NT2/D1 (cell line): ENCODE results near the gene PAXX.

Source experiments
- DNase-seq: peaks from one replicate; pipeline ENCODE4 v3.0.0-alpha.2; 2011; ENCODE audit warnings: low read depth, low spot score
- H3K27me3 ChIP-seq: 2 replicates; pipeline ENCODE4 v1.6.0; 2011; ENCODE audit warnings: mild to moderate bottlenecking; ENCODE audit not compliant: insufficient read length, insufficient read depth
- H3K36me3 ChIP-seq: 2 replicates; pipeline ENCODE4 v1.6.1; 2011; ENCODE audit warnings: mild to moderate bottlenecking, low read length, mixed read lengths; ENCODE audit not compliant: insufficient read depth, insufficient read length
- H3K4me1 ChIP-seq: 2 replicates; pipeline ENCODE4 v1.5.1; 2011; ENCODE audit not compliant: insufficient read depth, insufficient read length
- H3K4me3 ChIP-seq: 2 replicates; pipeline ENCODE4 v1.5.1; 2011; ENCODE audit warnings: low read depth; ENCODE audit not compliant: insufficient read length
- H3K9ac ChIP-seq: 2 replicates; pipeline ENCODE4 v1.6.0; 2011; ENCODE audit warnings: low read depth; ENCODE audit not compliant: insufficient read length
- H3K9me3 ChIP-seq: 2 replicates; pipeline ENCODE4 v1.5.1; 2011; ENCODE audit warnings: mild to moderate bottlenecking, low read length; ENCODE audit not compliant: insufficient read depth
- SUZ12 ChIP-seq: IDR thresholded peaks from 2 replicates; pipeline ENCODE4 v1.6.1; 2011; ENCODE audit not compliant: insufficient read length, insufficient read depth; ENCODE audit errors: extremely low read depth
- YY1 ChIP-seq: IDR thresholded peaks from 2 replicates; pipeline ENCODE4 v1.6.1; 2011; ENCODE audit not compliant: insufficient read length, insufficient read depth
- ZNF274 ChIP-seq: IDR thresholded peaks from 2 replicates; pipeline ENCODE4 v1.6.1; 2011; ENCODE audit warnings: mild to moderate bottlenecking, low read depth, low read length

PAXX gene

GRCh38 chr9:136960938-136961275 lies 31.3 kb upstream of the PAXX start:
- TF ChIP-seq SUZ12, result no peak
- no peak for TF ChIP-seq YY1
- TF ChIP-seq ZNF274, result no peak
- no peak for DNase-seq
- Histone ChIP-seq H3K4me3 (no peak overlapping the region), H3K9ac (peak overlapping the region; percentile 50), H3K4me1 (peaks cover 23% of the 10 kb centered on the region), H3K36me3 (no peaks in the 10 kb centered on the region), H3K9me3 (no peaks in the 10 kb centered on the region), H3K27me3 (peaks cover 7% of the 10 kb centered on the region)

- Histone ChIP-seq H3K4me3 (no peak overlapping the region), H3K4me1 (peaks cover 27% of the 10 kb centered on the region), H3K36me3 (no peaks in the 10 kb centered on the region), H3K9ac (peak overlapping the region; percentile 50), H3K27me3 (peaks cover 5% of the 10 kb centered on the region), H3K9me3 (no peaks in the 10 kb centered on the region)
- TF ChIP-seq YY1 (no peak), SUZ12 (no peak), ZNF274 (no peak)
- no peak for DNase-seq
These were observed 30.8 kb upstream of the PAXX start for GRCh38 chr9:136961279-136962065.

GRCh38 chr9:136962163-136962562 lies 30.1 kb upstream of the PAXX start:
- Histone ChIP-seq H3K4me3 (no peak overlapping the region), H3K9ac (no peak overlapping the region), H3K36me3 (no peaks in the 10 kb centered on the region), H3K9me3 (no peaks in the 10 kb centered on the region), H3K27me3 (peaks cover 5% of the 10 kb centered on the region), H3K4me1 (peaks cover 27% of the 10 kb centered on the region)
- no peak for DNase-seq
- TF ChIP-seq SUZ12 (no peak), YY1 (no peak), ZNF274 (no peak)

GRCh38 chr9:136962701-136963248 lies 29.4 kb upstream of the PAXX start:
- no peak for TF ChIP-seq SUZ12
- no peak for TF ChIP-seq ZNF274
- no peak for TF ChIP-seq YY1
- no peak for DNase-seq
- no peaks in the 10 kb centered on the region for H3K9me3 ChIP-seq
- no peak overlapping the region for H3K9ac ChIP-seq
- H3K36me3 ChIP-seq, result no peaks in the 10 kb centered on the region
- H3K27me3 ChIP-seq, result peaks cover 5% of the 10 kb centered on the region
- peaks cover 27% of the 10 kb centered on the region for H3K4me1 ChIP-seq
- H3K4me3 ChIP-seq, result no peak overlapping the region

GRCh38 chr9:136963341-136963740 lies 28.9 kb upstream of the PAXX start:
- no peak for DNase-seq
- H3K9me3 ChIP-seq, result no peaks in the 10 kb centered on the region
- peaks cover 2% of the 10 kb centered on the region for H3K27me3 ChIP-seq
- H3K4me3 ChIP-seq, result no peak overlapping the region
- peak overlapping the region; percentile 42 for H3K9ac ChIP-seq
- H3K36me3 ChIP-seq, result no peaks in the 10 kb centered on the region
- TF ChIP-seq ZNF274 (no peak), YY1 (no peak), SUZ12 (no peak)
- peaks cover 27% of the 10 kb centered on the region for H3K4me1 ChIP-seq

GRCh38 chr9:136963751-136964150 lies 28.5 kb upstream of the PAXX start:
- no peaks in the 10 kb centered on the region for H3K36me3 ChIP-seq
- no peak overlapping the region for H3K9ac ChIP-seq
- H3K4me1 ChIP-seq, result peaks cover 27% of the 10 kb centered on the region
- no peaks in the 10 kb centered on the region for H3K27me3 ChIP-seq
- no peaks in the 10 kb centered on the region for H3K9me3 ChIP-seq
- DNase-seq, result no peak
- no peak overlapping the region for H3K4me3 ChIP-seq
- no peak for TF ChIP-seq SUZ12
- no peak for TF ChIP-seq YY1
- no peak for TF ChIP-seq ZNF274

- TF ChIP-seq YY1 (no peak), SUZ12 (no peak)
- Histone ChIP-seq H3K36me3 (no peaks in the 10 kb centered on the region), H3K27me3 (no peaks in the 10 kb centered on the region), H3K9me3 (no peaks in the 10 kb centered on the region), H3K4me3 (no peak overlapping the region), H3K4me1 (peaks cover 27% of the 10 kb centered on the region), H3K9ac (peak overlapping the region; percentile 44)
- DNase-seq, result no peak
These were observed 28.0 kb upstream of the PAXX start for GRCh38 chr9:136964171-136964689.

- no peaks in the 10 kb centered on the region for H3K9me3 ChIP-seq
- H3K4me3 ChIP-seq, result no peak overlapping the region
- peaks cover 23% of the 10 kb centered on the region for H3K4me1 ChIP-seq
- TF ChIP-seq YY1, result no peak
- TF ChIP-seq SUZ12, result no peak
- TF ChIP-seq ZNF274, result no peak
- H3K9ac ChIP-seq, result peak overlapping the region; percentile 44
- H3K27me3 ChIP-seq, result no peaks in the 10 kb centered on the region
- DNase-seq, result no peak
- no peaks in the 10 kb centered on the region for H3K36me3 ChIP-seq
These were observed 27.3 kb upstream of the PAXX start for GRCh38 chr9:136964833-136965422.
